Natural killer cell (primary cell): ENCODE measurements around the gene GPR141. TPM values are rescaled to one million over a fixed set of nuclear protein-coding genes. Genes with fewer than 3 reads are reported as not detected.

Source experiments
- ATAC-seq, 3 donors: fragments of 150-1000 bp in 2 of 3; fragments of 200-7000 bp in 1 of 3; cut with Tn5 transposase; 1 replicate in 1 of 3; 2 replicates in 2 of 3; pipeline ENCODE4 v1.10.0; 2021; ENCODE audit warnings: mild to moderate bottlenecking in 2 of 3, moderate library complexity in 2 of 3
- DNase-seq, 2 donors: peaks; one replicate each; pipeline versions ENCODE4 v3.0.0 to v3.0.0-alpha.2; 2013 to 2021; ENCODE audit warnings: mixed read lengths in 1 of 2
- H3K27ac ChIP-seq: one replicate; pipeline ENCODE4 v1.5.1; 2013; ENCODE audit warnings: mild to moderate bottlenecking, low read length
- H3K27me3 ChIP-seq: one replicate; pipeline ENCODE4 v1.6.1; 2013; ENCODE audit warnings: low read length; ENCODE audit not compliant: control insufficient read depth, insufficient read depth
- H3K36me3 ChIP-seq: one replicate; pipeline ENCODE4 v1.6.1; 2013; ENCODE audit warnings: low read length; ENCODE audit not compliant: control insufficient read depth, insufficient read depth
- H3K4me1 ChIP-seq: one replicate; pipeline ENCODE4 v1.6.1; 2013; ENCODE audit warnings: low read length; ENCODE audit not compliant: control insufficient read depth, insufficient read depth
- H3K4me3 ChIP-seq: one replicate; pipeline ENCODE4 v1.5.1; 2013; ENCODE audit warnings: low read length
- H3K9me3 ChIP-seq: one replicate; pipeline ENCODE4 v1.6.1; 2013; ENCODE audit warnings: low read length; ENCODE audit not compliant: control insufficient read depth, insufficient read depth
- H3K27ac Mint-ChIP-seq, 2 donors: one replicate each; pipeline ENCODE4 v1.8.0; 2022; ENCODE audit warnings: mild to moderate bottlenecking in 2 of 2, mixed read lengths in 2 of 2, moderate library complexity in 1 of 2
- H3K27me3 Mint-ChIP-seq, 2 donors: one replicate each; pipeline ENCODE4 v1.8.0; 2022; ENCODE audit warnings: low read depth in 2 of 2, mixed read lengths in 2 of 2
- H3K36me3 Mint-ChIP-seq: one replicate; pipeline ENCODE4 v1.8.0; 2022; ENCODE audit warnings: mixed read lengths
- H3K4me1 Mint-ChIP-seq, 2 donors: one replicate each; pipeline ENCODE4 v1.8.0; 2022; ENCODE audit warnings: mixed read lengths in 2 of 2
- H3K4me3 Mint-ChIP-seq: one replicate; pipeline ENCODE4 v1.8.0; 2022; ENCODE audit warnings: mild to moderate bottlenecking, moderate library complexity, mixed read lengths
- H3K9me3 Mint-ChIP-seq, 2 donors: one replicate each; pipeline ENCODE4 v1.8.0; 2022; ENCODE audit warnings: mixed read lengths in 2 of 2
- CTCF ChIP-seq: fragments of 200-600 bp; IDR thresholded peaks from one replicate; pipeline ENCODE4 v1.8.0; 2022; ENCODE audit warnings: antibody characterized with exemption
- WGBS: methylation state at CpG from one replicate; pipeline ENCODE4 v1.1.7; 2013; ENCODE audit warnings: missing lambda C conversion rate; ENCODE audit not compliant: insufficient coverage; 5-methylcytosine and 5-hydroxymethylcytosine counted together
- intact Hi-C: fragments of 100-400 bp; cut with micrococcal nuclease; formaldehyde crosslinking; loops from one replicate; pipeline ENCODE4 v1.14.2; 2022
- total RNA-seq, 4 donors: library from RNA; stranded (reverse); fragments of 120-200 nt in 1 of 4; gene quantifications; one replicate each; pipeline versions ENCODE4 v1.2.3 to v1.2.4, GENCODE V29; 2013 to 2022

Gene GPR141
- total RNA-seq, 3 donors from 2014 or later (not counting 1 experiment from before 2014, with no cell fraction given), result 30.2 to 68.1 (median 55.2) TPM

- DNase-seq (no peak), ATAC-seq (no peak)
- H3K27ac Mint-ChIP-seq, result no peak overlapping the region
- Histone ChIP-seq H3K9me3 (no peaks in the 10 kb centered on the region), H3K27ac (no peak overlapping the region), H3K4me3 (no peak overlapping the region), H3K4me1 (no peaks in the 10 kb centered on the region), H3K27me3 (no peaks in the 10 kb centered on the region), H3K36me3 (no peaks in the 10 kb centered on the region)
- no peaks in the 10 kb centered on the region for H3K27me3 Mint-ChIP-seq
- peaks cover 4 to 11% of the 10 kb centered on the region in 2 donors for H3K9me3 Mint-ChIP-seq
- no peak for TF ChIP-seq CTCF
- H3K4me1 Mint-ChIP-seq, result peaks cover 30 to 35% of the 10 kb centered on the region in 2 donors
- intact Hi-C loops, result no loop called here
- H3K4me3 Mint-ChIP-seq, result no peak overlapping the region
- H3K36me3 Mint-ChIP-seq, result peaks cover 16% of the 10 kb centered on the region
These were observed 98.6 kb downstream of the GPR141 start for GRCh38 chr7:37782166-37782565.

GRCh38 chr7:37784015-37784414, 100.4 kb downstream of the GPR141 start:
- H3K4me3 ChIP-seq, result no peak overlapping the region
- ATAC-seq, result no peak
- no peak for DNase-seq

GRCh38 chr7:37786741-37787569, 103.4 kb downstream of the GPR141 start:
- Mint-ChIP-seq H3K27me3 (no peaks in the 10 kb centered on the region), H3K27ac (peak overlapping the region; percentile 81 to 88), H3K9me3 (no peaks in the 10 kb centered on the region), H3K36me3 (no peaks in the 10 kb centered on the region), H3K4me3 (peak overlapping the region; percentile 42), H3K4me1 (peaks cover 14 to 26% of the 10 kb centered on the region in 2 donors)
- Histone ChIP-seq H3K27me3 (no peaks in the 10 kb centered on the region), H3K36me3 (no peaks in the 10 kb centered on the region), H3K27ac (peak overlapping the region; percentile 39), H3K4me3 (no peak overlapping the region), H3K4me1 (no peaks in the 10 kb centered on the region), H3K9me3 (no peaks in the 10 kb centered on the region)
- WGBS, result 28% methylated on average over 4 of the region's 6 CpGs
- intact Hi-C loops, result no loop called here
- DNase-seq (no peak), ATAC-seq (peak; percentile 55 to 79 (median 57))
- TF ChIP-seq CTCF, result no peak

More at GRCh38 chr7:37784015-37784414, 100.4 kb downstream of the GPR141 start:
- intact Hi-C loops, result no loop called here
- Mint-ChIP-seq H3K4me1 (peaks cover 28 to 32% of the 10 kb centered on the region in 2 donors), H3K36me3 (no peaks in the 10 kb centered on the region), H3K27ac (peak overlapping the region in 1 of 2 donors; percentile 7), H3K9me3 (no peaks in the 10 kb centered on the region), H3K27me3 (no peaks in the 10 kb centered on the region), H3K4me3 (no peak overlapping the region)
- 81% methylated on average over 2 of the region's 3 CpGs for WGBS
- no peaks in the 10 kb centered on the region for H3K27me3 ChIP-seq
- no peaks in the 10 kb centered on the region for H3K4me1 ChIP-seq
- H3K36me3 ChIP-seq, result no peaks in the 10 kb centered on the region
- no peak for TF ChIP-seq CTCF
- no peaks in the 10 kb centered on the region for H3K9me3 ChIP-seq
- no peak overlapping the region for H3K27ac ChIP-seq

Other genes starting within 250 kb of the GPR141 start
- 100 to 1,000 TPM; 127 to 147 (median 130) TPM for gene ELMO1, start 234.9 kb upstream of the GPR141 start, total RNA-seq
- gene NME8, start 164.8 kb downstream of the GPR141 start, total RNA-seq, result 10 to 100 TPM; 23.5 to 37.0 (median 27.1) TPM
- gene SFRP4, start 233.1 kb downstream of the GPR141 start, total RNA-seq, result under 1 TPM in 1 of 3 donors, not detected in 2; 0.09 TPM
- 1 to 10 TPM; 1.4 to 2.1 (median 2.0) TPM for gene EPDR1, start 236.9 kb downstream of the GPR141 start, total RNA-seq